ENCODE measurements around the gene APOBEC4.
A peak's percentile ranks its signal among the peaks of the same experiment; 100 is the strongest.

APOBEC4 gene

GRCh38 chr1:183674886-183675285 lies 21.8 kb upstream of the APOBEC4 start:
- no peak for DNase-seq

- DNase-seq, result no peak
Observed at GRCh38 chr1:183674339-183674738, 21.2 kb upstream of the APOBEC4 start.

- DNase-seq, result no peak
Observed at GRCh38 chr1:183673605-183674323, 20.6 kb upstream of the APOBEC4 start.

DNA sequence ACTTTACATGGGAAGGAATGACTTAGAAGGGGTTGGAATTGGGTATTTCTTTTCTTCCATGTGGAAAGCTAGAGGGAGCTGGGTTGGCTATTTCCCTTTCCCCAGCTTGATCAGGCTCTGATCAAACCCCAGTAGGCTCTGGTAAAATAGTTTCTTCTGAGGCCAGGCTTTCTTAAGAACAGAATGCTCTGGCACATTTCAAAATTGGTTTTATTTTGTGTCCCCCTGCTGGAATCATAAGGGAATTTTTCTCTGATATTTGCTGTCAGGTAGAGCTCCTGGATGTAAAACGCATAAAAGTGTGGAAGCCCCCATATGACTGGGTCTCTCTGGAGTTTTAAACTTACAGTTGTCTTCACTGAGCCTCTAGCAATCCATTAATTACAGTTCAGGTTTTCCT lies 17.1 kb upstream of the APOBEC4 start:
- no peak for DNase-seq

DNA sequence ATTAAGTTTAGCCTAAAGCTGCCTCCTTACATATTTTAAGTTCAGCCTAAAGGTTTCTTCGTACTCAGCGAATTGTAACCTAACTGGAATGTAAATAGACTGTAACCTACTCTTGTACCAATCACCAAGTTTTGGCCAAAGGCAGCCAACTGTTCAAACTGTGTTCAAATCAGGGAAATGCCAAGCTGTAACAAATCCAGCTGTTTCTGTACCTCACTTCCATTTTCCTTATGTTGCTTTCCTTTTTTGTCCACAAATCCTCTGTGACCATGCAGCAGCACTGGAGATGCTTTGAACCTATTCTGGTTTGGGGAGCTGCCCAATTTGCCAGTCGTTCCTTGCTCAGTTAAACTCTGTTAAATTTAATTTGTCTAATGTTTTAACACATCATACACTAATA lies 3.2 kb upstream of the APOBEC4 start:
- DNase-seq, result no peak

- peak; percentile 82 for DNase-seq
Observed at GRCh38 chr1:183655562-183656075, 2.5 kb upstream of the APOBEC4 start.

- no peak for DNase-seq
Observed at GRCh38 chr1:183654706-183655105, 1.6 kb upstream of the APOBEC4 start.

DNA sequence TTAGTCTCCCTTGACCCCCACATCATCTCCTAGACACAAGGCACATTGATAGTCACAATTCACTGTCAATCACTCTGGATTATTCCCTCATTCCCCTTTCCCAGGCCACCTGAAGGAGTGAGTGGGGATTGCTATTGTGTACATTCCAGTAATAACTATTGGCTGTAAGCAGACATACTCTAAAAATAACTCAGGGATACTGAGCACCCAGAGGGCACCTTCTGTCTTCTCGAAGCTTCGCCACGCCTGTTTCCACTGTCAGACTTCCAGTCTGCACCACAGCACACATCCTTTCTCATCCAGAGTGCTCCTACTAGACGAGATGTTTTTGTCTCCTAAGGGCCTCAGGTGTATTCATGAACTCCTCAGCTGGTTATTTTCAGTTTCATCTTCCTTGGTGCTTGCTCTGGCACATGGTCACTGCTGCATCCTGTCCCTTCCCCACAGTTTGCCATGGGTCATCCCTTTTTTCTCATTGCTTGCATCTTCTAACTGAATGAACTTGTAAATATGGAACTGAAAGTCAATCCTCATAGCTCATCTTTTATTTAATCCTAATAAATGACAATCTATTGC lies 848 bp upstream of the APOBEC4 start:
- DNase-seq, result no peak

GRCh38 chr1:183653462-183653794 lies 312 bp upstream of the APOBEC4 start:
- no peak for DNase-seq

GRCh38 chr1:183652107-183652506 lies 1.0 kb downstream of the APOBEC4 start:
- DNase-seq, result no peak

GRCh38 chr1:183651612-183652011 lies 1.5 kb downstream of the APOBEC4 start:
- DNase-seq, result no peak

DNA sequence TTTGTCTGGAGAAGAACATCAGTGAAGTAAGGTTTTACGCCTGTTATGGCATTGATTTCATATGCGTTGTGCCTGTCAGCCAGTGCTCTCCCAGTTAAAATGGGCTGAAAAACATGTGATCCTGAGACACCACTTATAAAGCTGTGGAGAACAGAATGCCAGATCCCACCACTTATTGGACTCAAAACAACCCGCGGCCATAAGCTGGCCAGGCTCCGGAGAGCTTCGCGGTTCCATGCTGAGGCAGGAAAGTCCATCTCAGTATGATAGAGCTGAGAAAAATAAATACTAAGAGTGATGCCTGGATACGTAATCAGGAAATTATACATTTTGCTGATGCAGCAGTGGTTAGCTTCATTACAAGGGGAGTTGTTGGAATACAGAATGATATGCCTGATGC lies 5.1 kb downstream of the APOBEC4 start:
- peak; percentile 20 for DNase-seq

DNA sequence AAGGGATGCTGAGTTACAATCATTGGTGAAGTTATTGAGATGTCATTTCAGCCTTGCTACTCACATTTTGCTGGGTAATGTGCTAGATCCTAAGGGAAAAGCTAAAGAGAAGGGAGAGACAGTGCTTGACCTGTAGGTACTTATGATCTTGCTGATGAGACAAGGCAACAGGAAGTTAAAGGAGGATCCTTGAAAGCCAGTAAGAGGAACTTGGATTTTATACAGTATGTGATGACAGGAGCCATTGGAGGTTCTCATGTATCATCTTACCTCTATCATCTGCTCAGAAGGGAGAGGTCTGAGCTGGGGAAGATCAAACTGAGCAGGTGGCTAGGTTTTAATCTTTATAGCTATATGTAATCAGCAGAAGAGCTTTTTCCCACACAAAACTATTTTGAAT lies 6.3 kb downstream of the APOBEC4 start:
- DNase-seq, result no peak

DNA sequence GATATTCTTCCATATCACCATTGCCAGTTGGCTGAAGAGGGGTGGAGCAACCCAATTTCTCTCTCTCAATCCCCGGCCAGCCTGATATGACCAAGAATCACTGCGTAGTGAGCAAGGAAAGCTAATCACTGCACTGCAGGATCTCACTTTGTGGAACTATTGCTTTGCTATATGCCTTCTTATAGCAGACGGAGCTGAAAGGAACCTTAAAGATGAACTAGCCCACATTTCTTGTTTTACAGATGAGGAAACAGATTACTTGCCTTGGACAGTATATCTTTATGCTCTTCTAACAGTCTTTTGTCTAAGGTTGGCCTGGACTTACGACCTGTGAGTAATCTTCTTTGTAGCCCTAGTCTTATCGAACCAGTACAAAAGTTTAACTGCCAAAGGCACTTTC lies 7.6 kb downstream of the APOBEC4 start:
- DNase-seq, result no peak

GRCh38 chr1:183642166-183642565 lies 10.9 kb downstream of the APOBEC4 start:
- no peak for DNase-seq

DNA sequence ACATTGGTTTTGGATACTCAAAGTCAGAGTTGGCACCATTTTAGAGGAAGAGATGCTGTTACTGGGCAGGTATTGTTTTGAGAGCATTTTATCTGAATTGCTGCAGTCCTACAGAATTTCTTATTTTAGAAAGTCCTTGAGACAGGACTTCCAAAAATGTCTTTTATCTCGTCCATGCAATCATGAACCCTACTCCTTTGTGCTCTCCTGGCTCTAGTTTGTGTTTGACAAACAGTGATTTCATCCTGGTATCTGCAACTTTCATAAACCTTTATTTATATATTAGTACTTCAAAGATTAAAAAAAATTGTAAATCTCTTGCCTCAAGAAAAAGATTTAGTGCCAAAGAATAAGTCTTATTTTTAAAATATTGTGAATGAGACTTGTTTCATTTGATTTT lies 12.9 kb downstream of the APOBEC4 start:
- DNase-seq, result no peak

GRCh38 chr1:183638649-183639387 lies 14.3 kb downstream of the APOBEC4 start:
- DNase-seq, result no peak

DNA sequence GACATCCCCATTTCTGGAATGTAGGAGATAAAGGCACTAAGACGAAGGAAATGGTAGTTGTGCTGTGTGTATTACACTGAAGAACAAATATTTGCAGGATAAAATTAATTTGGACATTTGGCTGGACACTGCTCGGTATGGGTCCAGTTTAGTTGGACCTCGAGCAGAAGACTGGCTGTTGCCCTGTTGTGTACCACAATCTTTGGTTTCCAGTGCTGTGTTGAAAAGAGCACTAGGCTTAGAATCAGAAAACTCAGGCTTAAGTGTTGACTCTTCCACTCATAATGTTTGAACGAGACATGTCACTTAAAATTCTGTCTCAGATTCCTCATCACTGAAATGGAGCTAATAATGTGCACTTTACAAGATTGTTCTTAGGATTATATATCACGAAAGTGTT lies 16.3 kb downstream of the APOBEC4 start:
- DNase-seq, result no peak

DNA sequence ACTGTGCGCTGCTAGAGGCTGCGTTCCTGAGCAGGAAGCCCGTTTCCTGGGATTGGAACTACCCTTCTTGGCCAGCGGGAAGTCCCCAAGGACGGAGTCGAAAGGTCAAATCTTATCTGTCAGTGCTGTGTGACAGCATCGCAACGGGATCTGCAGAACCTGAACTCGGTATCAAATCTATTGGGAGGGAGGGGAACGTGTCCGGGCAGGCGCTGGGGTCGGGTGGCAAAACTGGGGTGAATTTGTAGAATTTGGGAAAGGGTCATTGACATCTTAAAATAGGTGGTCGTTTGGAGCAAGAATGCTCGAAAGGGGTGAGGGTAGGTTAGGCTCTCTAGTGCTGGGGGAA lies 16.8 kb downstream of the APOBEC4 start:
- DNase-seq, result no peak

- peak; percentile 98 for DNase-seq
Observed at GRCh38 chr1:183635606-183636333, 17.3 kb downstream of the APOBEC4 start, which contains the start of gene ARPC5. Gene ARPC5 (minus strand): TSS chr1:183635783. CDS start chr1:183635659, 124 bp downstream.

- no peak for DNase-seq
Observed at GRCh38 chr1:183635099-183635605, 18.0 kb downstream of the APOBEC4 start.

- DNase-seq, result no peak
Observed at GRCh38 chr1:183634429-183635065, 18.6 kb downstream of the APOBEC4 start.

All from NCI-H2227 treated with DMSO at 0.1 percent for 48 hours (cell line).